Fibroblast of lung (primary cell): ENCODE data around the gene GRIK1. TPM values are rescaled to one million over a fixed set of nuclear protein-coding genes. Genes with fewer than 3 reads are reported as not detected.

Experiments used
- DNase-seq, 2 donors: peaks; one replicate each; pipeline versions ENCODE4 v3.0.0 to v3.0.0-alpha.2; 2010; ENCODE audit warnings: low read depth in 2 of 2
- H2AFZ ChIP-seq: 2 replicates; pipeline ENCODE4 v1.5.1; 2012; ENCODE audit warnings: low read length, control low read depth, inconsistent platforms
- H3K27ac ChIP-seq: 2 replicates; pipeline ENCODE4 v1.5.1; 2011; ENCODE audit warnings: low read length, control low read depth; ENCODE audit not compliant: insufficient read depth
- H3K27me3 ChIP-seq: 2 replicates; pipeline ENCODE4 v1.5.1; 2011; ENCODE audit warnings: mild to moderate bottlenecking, low read length; ENCODE audit not compliant: control insufficient read depth, insufficient read depth
- H3K36me3 ChIP-seq: 2 replicates; pipeline ENCODE4 v1.5.1; 2011; ENCODE audit warnings: low read length; ENCODE audit not compliant: control insufficient read depth, insufficient read depth
- H3K4me1 ChIP-seq: 2 replicates; pipeline ENCODE4 v1.5.1; 2011; ENCODE audit warnings: low read length; ENCODE audit not compliant: control insufficient read depth, insufficient read depth; ENCODE audit errors: extremely low read depth
- H3K4me2 ChIP-seq: 2 replicates; pipeline ENCODE4 v1.5.1; 2011; ENCODE audit warnings: low read length, control low read depth; ENCODE audit not compliant: insufficient read depth; ENCODE audit errors: extremely low read depth
- H3K4me3 ChIP-seq, 4 experiments: fragments of 200-600 bp in 1 of 4; sonication (generic) in 1 of 4; replicated peaks in 1 of 4; 2 replicates each; pipeline ENCODE4 v1.5.1; 2011 to 2016; ENCODE audit warnings: low read length in 4 of 4, low read depth in 3 of 4, mild to moderate bottlenecking in 3 of 4, control low read depth in 2 of 4, inconsistent platforms in 1 of 4, mixed read lengths in 1 of 4; ENCODE audit not compliant: insufficient read depth in 1 of 4; ENCODE audit errors: control extremely low read depth in 1 of 4
- H3K79me2 ChIP-seq: 2 replicates; pipeline ENCODE4 v1.5.1; 2012; ENCODE audit warnings: mild to moderate bottlenecking, low read length, inconsistent platforms; ENCODE audit not compliant: control insufficient read depth, insufficient read depth
- H3K9ac ChIP-seq: 2 replicates; pipeline ENCODE4 v1.5.1; 2011; ENCODE audit warnings: mild to moderate bottlenecking, low read length, control low read depth; ENCODE audit not compliant: insufficient read depth
- H3K9me3 ChIP-seq: 2 replicates; pipeline ENCODE4 v1.5.1; 2012; ENCODE audit warnings: low read depth, low read length; ENCODE audit not compliant: control insufficient read depth, insufficient read depth
- H4K20me1 ChIP-seq: 2 replicates; pipeline ENCODE4 v1.5.1; 2011; ENCODE audit warnings: low read length; ENCODE audit not compliant: control insufficient read depth, insufficient read depth; ENCODE audit errors: extremely low read depth
- CTCF ChIP-seq, 2 donors: IDR thresholded peaks in 1 of 2; conservative IDR thresholded peaks in 1 of 2; 1 replicate in 1 of 2; 2 replicates in 1 of 2; pipeline ENCODE4 v1.5.1; 2011 to 2012; ENCODE audit warnings: low read length in 2 of 2, control low read depth in 1 of 2, inconsistent platforms in 1 of 2, low read depth in 1 of 2, mild to moderate bottlenecking in 1 of 2
- EZH2 ChIP-seq: IDR thresholded peaks from 2 replicates; pipeline ENCODE4 v1.5.1; 2012; ENCODE audit warnings: low read length, control low read depth, mild to moderate bottlenecking; ENCODE audit errors: missing control alignments
- polyA plus RNA-seq, 2 donors: library from polyadenylated mRNA; depleted of rRNA in 1 of 2; stranded (reverse) in 1 of 2; unstranded in 1 of 2; fragments of >200 nt; gene quantifications; 2 replicates each; pipeline ENCODE4 v1.2.1, GENCODE V29; 2011 to 2012; ENCODE audit warnings: missing spikeins in 1 of 2
- total RNA-seq: library from RNA; depleted of rRNA; stranded (reverse); fragments of >200 nt; gene quantifications from 2 replicates; pipeline ENCODE4 v1.2.1, GENCODE V29; 2014

The GRIK1 gene
- total and polyA plus RNA-seq, 2 donors (not counting 1 experiment from before 2014, with no cell fraction given): not detected

GRCh38 chr21:29867796-29868195, 72.0 kb downstream of the GRIK1 start:
- Histone ChIP-seq H3K27me3 (no peaks in the 10 kb centered on the region), H3K9me3 (no peaks in the 10 kb centered on the region), H3K36me3 (no peaks in the 10 kb centered on the region), H3K4me3 (no peak overlapping the region), H3K4me1 (no peaks in the 10 kb centered on the region), H4K20me1 (no peaks in the 10 kb centered on the region), H3K79me2 (no peaks in the 10 kb centered on the region), H2AFZ (no peak overlapping the region), H3K27ac (no peak overlapping the region), H3K9ac (no peak overlapping the region), H3K4me2 (no peak overlapping the region)
- TF ChIP-seq EZH2: no peak
- no peak for TF ChIP-seq CTCF (conservative IDR thresholded peaks at IDR 0.05 in 1 of 2, IDR thresholded peaks at IDR 0.05 in 1 of 2; ENCODE audit: low read depth in 1 of 2, low read length in 2 of 2)
- no peak for DNase-seq

GRCh38 chr21:29860346-29860745, 79.5 kb downstream of the GRIK1 start:
- Histone ChIP-seq H3K4me2 (no peak overlapping the region), H2AFZ (no peak overlapping the region), H3K27me3 (no peaks in the 10 kb centered on the region), H3K79me2 (no peaks in the 10 kb centered on the region), H3K9me3 (no peaks in the 10 kb centered on the region), H3K36me3 (no peaks in the 10 kb centered on the region), H3K27ac (no peak overlapping the region), H4K20me1 (no peaks in the 10 kb centered on the region), H3K9ac (no peak overlapping the region), H3K4me3 (no peak overlapping the region), H3K4me1 (no peaks in the 10 kb centered on the region)
- no peak for TF ChIP-seq EZH2
- TF ChIP-seq CTCF (conservative IDR thresholded peaks at IDR 0.05 in 1 of 2, IDR thresholded peaks at IDR 0.05 in 1 of 2; ENCODE audit: low read depth in 1 of 2, low read length in 2 of 2): no peak
- no peak for DNase-seq

GRCh38 chr21:29857150-29857549, 82.6 kb downstream of the GRIK1 start:
- Histone ChIP-seq H4K20me1 (no peaks in the 10 kb centered on the region), H3K27me3 (no peaks in the 10 kb centered on the region), H3K4me2 (no peak overlapping the region), H3K9me3 (no peaks in the 10 kb centered on the region), H3K36me3 (no peaks in the 10 kb centered on the region), H3K27ac (no peak overlapping the region), H3K9ac (no peak overlapping the region), H3K4me3 (no peak overlapping the region), H3K4me1 (no peaks in the 10 kb centered on the region), H3K79me2 (no peaks in the 10 kb centered on the region), H2AFZ (no peak overlapping the region)
- no peak for TF ChIP-seq CTCF (conservative IDR thresholded peaks at IDR 0.05 in 1 of 2, IDR thresholded peaks at IDR 0.05 in 1 of 2; ENCODE audit: low read depth in 1 of 2, low read length in 2 of 2)
- TF ChIP-seq EZH2: no peak
- DNase-seq: no peak
